ENCODE data around the gene SPATC1L. TPM values are rescaled to one million over a fixed set of nuclear protein-coding genes. Genes with fewer than 3 reads are reported as not detected.
A peak's percentile ranks its signal among the peaks of the same experiment; 100 is the strongest.

The SPATC1L gene
- total RNA-seq, 6 donors from 2014 or later: 0.91 to 22.0 (median 7.2) TPM

DNA sequence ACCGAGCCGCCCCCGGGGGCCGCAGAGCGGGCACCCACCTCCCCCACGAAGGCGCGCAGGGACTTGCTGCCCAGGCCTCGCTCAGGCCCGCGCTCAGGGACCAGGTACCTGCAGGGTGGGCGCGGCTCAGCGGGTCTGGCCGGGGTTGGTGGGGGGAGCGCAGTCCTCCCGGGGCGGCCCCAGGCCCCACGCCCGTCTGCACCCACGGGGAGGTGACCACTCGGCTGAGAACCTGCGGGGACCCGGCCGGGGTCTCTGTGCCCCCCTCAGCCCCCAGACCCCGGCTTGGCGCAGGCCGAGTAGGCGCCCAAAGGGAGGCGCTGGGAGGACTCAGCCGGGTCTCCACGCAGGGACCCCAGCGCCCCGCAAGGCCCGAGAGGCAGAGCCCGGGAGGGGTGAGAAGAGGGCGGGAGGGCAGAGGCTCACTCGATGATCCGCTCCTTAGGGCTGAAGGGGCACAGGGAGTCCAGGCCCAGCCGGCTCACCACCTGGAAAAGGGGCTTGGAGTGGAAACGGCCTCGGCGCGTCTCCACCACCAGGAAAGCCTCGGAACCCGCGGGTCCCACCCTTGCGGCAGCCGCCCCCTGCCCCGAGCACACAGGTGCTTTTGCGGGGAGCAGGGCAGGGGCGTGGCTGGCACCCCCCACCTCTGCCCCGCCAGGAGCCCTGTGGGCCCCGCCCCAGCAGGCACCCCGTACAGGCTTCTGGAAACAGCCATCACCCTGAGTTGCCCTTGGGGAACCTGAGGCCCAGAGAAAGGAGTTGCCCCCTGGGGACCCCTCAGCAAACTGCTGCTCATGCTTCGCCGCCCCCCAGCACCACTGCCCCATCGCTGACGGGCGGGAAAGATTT is 38.2 kb downstream of the SPATC1L start:
- no peak for ATAC-seq (ENCODE audit: low FRiP score in 2 of 2)
- no peaks in the 10 kb centered on the region for H3K9me3 ChIP-seq
- TF ChIP-seq, protein P1, sequence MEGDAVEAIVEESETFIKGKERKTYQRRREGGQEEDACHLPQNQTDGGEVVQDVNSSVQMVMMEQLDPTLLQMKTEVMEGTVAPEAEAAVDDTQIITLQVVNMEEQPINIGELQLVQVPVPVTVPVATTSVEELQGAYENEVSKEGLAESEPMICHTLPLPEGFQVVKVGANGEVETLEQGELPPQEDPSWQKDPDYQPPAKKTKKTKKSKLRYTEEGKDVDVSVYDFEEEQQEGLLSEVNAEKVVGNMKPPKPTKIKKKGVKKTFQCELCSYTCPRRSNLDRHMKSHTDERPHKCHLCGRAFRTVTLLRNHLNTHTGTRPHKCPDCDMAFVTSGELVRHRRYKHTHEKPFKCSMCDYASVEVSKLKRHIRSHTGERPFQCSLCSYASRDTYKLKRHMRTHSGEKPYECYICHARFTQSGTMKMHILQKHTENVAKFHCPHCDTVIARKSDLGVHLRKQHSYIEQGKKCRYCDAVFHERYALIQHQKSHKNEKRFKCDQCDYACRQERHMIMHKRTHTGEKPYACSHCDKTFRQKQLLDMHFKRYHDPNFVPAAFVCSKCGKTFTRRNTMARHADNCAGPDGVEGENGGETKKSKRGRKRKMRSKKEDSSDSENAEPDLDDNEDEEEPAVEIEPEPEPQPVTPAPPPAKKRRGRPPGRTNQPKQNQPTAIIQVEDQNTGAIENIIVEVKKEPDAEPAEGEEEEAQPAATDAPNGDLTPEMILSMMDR (IDR thresholded peaks at IDR 0.05): no peak
- no peak for TF ChIP-seq POLR2A (IDR thresholded peaks at IDR 0.05)
- TF ChIP-seq EP300 (IDR thresholded peaks at IDR 0.05): no peak
- TF ChIP-seq POLR2AphosphoS5 (IDR thresholded peaks at IDR 0.05): no peak
- 91 to 93% methylated on average over 22 to 27 of the region's 60 CpGs for WGBS, 2 donors
- no peaks in the 10 kb centered on the region for H3K27me3 ChIP-seq
- DNase-seq: peak in 1 of 2 donors; percentile 82
- no peaks in the 10 kb centered on the region for H3K36me3 ChIP-seq
- no peak overlapping the region for H3K4me3 ChIP-seq
- H3K27ac ChIP-seq: no peak overlapping the region
- peaks cover 0 to 6% (median 5%) of the 10 kb centered on the region in 4 donors for H3K4me1 ChIP-seq

DNA sequence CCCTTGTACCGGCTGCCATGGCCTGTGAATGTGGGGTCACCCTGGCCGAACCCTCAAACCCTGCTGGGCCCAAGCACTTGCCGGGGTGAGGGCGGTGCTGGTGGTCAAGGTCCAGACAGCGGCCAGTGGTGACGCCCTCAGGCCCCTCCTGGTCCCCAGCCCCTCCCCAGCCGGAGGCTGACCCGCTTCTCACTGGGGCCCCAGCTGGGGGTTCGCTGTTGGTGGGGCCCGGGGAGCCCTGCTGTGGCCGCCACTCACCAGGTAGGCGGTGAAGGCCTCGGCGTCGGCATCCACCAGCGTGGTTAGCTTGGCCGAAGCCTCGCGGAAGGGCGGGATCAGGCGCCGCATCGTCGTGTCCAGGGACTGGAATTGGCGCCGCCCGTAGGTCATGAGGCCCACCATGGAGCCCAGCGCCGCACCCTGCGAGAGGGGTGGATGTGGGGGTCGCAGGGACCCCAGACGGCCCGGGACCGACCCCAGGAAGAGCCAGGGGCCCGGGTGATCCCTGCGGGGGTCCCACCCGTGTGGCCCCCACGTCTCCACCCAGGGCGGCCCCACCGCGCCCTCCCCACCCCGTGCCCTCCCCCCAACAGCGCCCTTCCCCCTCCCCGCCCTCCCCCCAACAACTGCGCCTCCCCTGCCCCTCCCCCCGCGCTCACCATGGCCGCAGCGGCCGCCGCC is 39.0 kb downstream of the SPATC1L start:
- no peaks in the 10 kb centered on the region for H3K36me3 ChIP-seq
- H3K27me3 ChIP-seq: no peaks in the 10 kb centered on the region
- H3K9me3 ChIP-seq: no peaks in the 10 kb centered on the region
- DNase-seq: peak in 1 of 2 donors; percentile 82
- H3K4me3 ChIP-seq: no peak overlapping the region
- peaks cover 0 to 6% (median 5%) of the 10 kb centered on the region in 4 donors for H3K4me1 ChIP-seq
- ATAC-seq (ENCODE audit: low FRiP score in 2 of 2): no peak
- no peak for TF ChIP-seq POLR2A (IDR thresholded peaks at IDR 0.05)
- TF ChIP-seq POLR2AphosphoS5 (IDR thresholded peaks at IDR 0.05): no peak
- TF ChIP-seq EP300 (IDR thresholded peaks at IDR 0.05): no peak
- TF ChIP-seq, protein P1 (IDR thresholded peaks at IDR 0.05): no peak
- H3K27ac ChIP-seq: no peak overlapping the region
- WGBS, 2 donors: 95 to 100% methylated on average over 3 to 37 of the region's 51 CpGs

DNA sequence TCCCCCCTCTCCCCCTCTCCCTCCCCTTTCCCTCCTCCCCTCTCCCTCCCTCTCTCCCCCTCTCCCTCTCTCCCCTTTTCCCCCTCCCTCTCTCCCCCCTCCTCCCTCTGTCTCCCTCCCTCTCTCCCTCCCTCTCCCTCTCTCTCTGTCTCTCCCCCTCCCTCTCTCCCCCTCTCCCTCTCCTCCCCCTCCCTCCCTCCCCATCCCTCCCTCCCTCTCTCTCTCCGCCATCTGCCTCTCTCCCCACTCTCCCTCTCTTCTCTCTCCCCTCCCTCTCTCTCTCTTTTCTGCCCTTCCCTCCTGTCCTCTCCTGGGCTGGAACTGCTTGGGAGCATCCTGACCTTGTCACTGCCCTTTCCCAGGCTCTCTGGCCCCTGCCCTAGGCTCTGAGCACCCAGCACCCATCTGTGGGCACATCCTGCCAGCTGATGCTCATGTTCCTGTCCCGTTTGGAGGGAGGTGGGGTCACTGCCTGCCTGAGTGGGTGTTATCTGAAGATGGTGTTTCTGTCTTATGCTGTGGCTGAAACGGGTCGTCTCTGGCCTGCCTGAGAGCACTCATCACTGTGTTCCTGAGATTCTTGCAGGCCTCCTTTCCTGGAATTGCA is 39.7 kb downstream of the SPATC1L start:
- DNase-seq (no peak), ATAC-seq (ENCODE audit: low FRiP score in 2 of 2) (no peak)
- WGBS, 2 donors: 30 to 48% methylated on average over 2 to 3 of the region's 4 CpGs
- Histone ChIP-seq H3K27ac (no peak overlapping the region), H3K4me1 (peaks cover 0 to 6% (median 5%) of the 10 kb centered on the region in 4 donors), H3K27me3 (no peaks in the 10 kb centered on the region), H3K4me3 (no peak overlapping the region), H3K36me3 (no peaks in the 10 kb centered on the region), H3K9me3 (no peaks in the 10 kb centered on the region)
- no peak for TF ChIP-seq POLR2A (IDR thresholded peaks at IDR 0.05)
- TF ChIP-seq POLR2AphosphoS5 (IDR thresholded peaks at IDR 0.05): peak in 1 of 2 donors; percentile 28

DNA sequence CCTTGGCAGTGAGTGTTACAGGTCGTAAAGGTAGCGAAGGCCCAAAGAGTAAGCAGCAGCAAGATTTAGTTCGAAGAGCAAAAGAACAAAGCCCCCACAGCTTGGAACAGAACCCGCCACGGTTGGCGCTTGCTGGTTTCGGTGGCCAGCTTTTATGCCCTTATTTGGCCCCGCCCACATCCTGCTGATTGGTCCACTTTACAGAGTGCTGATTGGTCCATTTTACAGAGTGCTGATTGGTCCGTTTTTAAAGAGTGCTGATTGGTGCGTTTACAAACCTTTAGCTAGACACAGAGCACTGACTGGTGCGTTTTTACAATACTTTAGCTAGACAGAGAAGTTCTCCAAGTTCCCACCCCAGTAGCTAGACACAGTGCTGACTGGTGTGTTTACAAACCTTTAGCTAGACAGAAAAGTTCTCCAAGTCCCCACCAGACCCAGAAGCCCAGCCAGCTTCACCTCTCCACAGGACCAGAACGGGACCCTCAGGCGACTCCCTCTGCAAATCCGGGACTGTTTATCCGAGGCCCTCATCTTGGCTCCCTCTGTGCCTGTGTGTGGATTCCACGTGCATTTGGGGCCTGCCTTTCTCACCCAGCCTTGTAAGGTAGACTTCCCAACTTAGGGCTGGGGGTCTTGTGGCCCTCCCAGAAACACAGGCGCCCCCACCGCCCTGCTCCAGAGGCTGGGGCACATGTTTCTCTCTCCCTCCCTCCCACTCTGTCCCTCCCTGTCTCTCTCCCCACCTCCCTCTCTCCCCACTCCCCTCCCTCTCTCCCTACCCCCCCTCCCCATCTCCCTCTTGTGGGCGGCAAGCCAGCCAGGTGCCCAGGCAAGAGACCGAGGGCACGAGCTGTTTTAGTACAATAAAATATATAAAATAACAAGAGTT is 41.4 kb downstream of the SPATC1L start:
- no peak overlapping the region for H3K27ac ChIP-seq
- 79 to 85% methylated on average over 19 to 21 of the region's 21 CpGs for WGBS, 2 donors

More for the DNA sequence above, 41.4 kb downstream of the SPATC1L start:
- no peak for DNase-seq
- no peak overlapping the region for H3K4me3 ChIP-seq
- H3K9me3 ChIP-seq: no peaks in the 10 kb centered on the region
- no peaks in the 10 kb centered on the region for H3K36me3 ChIP-seq
- no peaks in the 10 kb centered on the region for H3K27me3 ChIP-seq
- peaks cover 0 to 6% (median 5%) of the 10 kb centered on the region in 4 donors for H3K4me1 ChIP-seq
- ATAC-seq (ENCODE audit: low FRiP score in 2 of 2): no peak
- TF ChIP-seq EP300 (IDR thresholded peaks at IDR 0.05) (no peak), POLR2AphosphoS5 (IDR thresholded peaks at IDR 0.05) (no peak), POLR2A (IDR thresholded peaks at IDR 0.05) (no peak)
- TF ChIP-seq, protein P1 (IDR thresholded peaks at IDR 0.05): no peak

Measured in upper lobe of left lung (tissue), 6 donors.